T follicular helper cell (primary cell): ENCODE data around the gene TMEM139.

Source experiments
- DNase-seq: peaks from one replicate; pipeline ENCODE4 v3.0.0-alpha.2; 2020; ENCODE audit warnings: low read depth

TMEM139 gene

GRCh38 chr7:143325240-143325639 is 40.5 kb downstream of the TMEM139 start:
- no peak for DNase-seq

GRCh38 chr7:143327903-143328302 is 43.1 kb downstream of the TMEM139 start:
- no peak for DNase-seq

- DNase-seq: no peak
Observed at GRCh38 chr7:143329471-143330170, 44.9 kb downstream of the TMEM139 start.

- no peak for DNase-seq
Observed at GRCh38 chr7:143331179-143331801, 46.5 kb downstream of the TMEM139 start.

- no peak for DNase-seq
Observed at GRCh38 chr7:143334244-143334643, 49.5 kb downstream of the TMEM139 start.

GRCh38 chr7:143337216-143337615 is 52.5 kb downstream of the TMEM139 start:
- no peak for DNase-seq
